ENCODE measurements around the gene NLRP3. TPM values are rescaled to one million over a fixed set of nuclear protein-coding genes. Genes with fewer than 3 reads are reported as not detected.
"Not testable (repeated sequence)": the region's sequence is repeated elsewhere in the genome, so short reads cannot be mapped to it uniquely, and the experiment has no call there.

The NLRP3 gene
- total and polyA plus RNA-seq, 9 of the 15 experiments (the other 6 are each of a cell fraction or from before 2014, with no cell fraction given), result not detected

DNA sequence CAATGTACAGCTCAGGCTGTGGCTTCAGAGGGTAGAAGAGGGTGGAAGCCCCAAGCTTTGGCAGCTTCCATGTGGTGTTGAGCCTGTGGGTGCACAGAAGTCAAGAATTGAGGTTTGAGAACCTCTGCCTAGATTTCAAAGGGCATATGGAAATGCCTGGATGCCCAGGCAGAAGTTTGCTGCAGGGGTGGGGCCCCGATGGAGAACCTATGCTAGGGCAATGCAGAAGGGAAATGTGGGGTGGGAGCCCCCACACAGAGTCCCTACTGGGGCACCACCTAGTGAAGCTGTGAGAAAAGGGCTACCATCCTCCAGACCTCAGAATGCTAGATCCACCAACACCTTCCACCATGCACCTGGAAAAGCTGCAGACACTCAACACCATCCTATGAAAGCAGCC lies 49.6 kb upstream of the NLRP3 start:
- CTCF ChIA-PET (ENCODE audit: low intra/inter-chr PET ratio); FAIRE-seq; H3K36me3 ChIP-seq (ENCODE audit: control insufficient read depth, insufficient read depth, low read length); H3K27ac ChIP-seq (ENCODE audit: extremely low read depth, low read depth, low read length); H3K79me2 ChIP-seq (ENCODE audit: control insufficient read depth, insufficient read depth, low read length); in situ Hi-C loops (cut with MboI); intact Hi-C loops (cut with micrococcal nuclease); ATAC-seq; POLR2A ChIA-PET; H4K20me1 ChIP-seq (replicated peaks; ENCODE audit: control insufficient read depth, insufficient read depth, low read length); H3K9me1 ChIP-seq (ENCODE audit: control insufficient read depth, insufficient read depth, low read length); H3K4me3 ChIP-seq; DNase-seq (ENCODE audit: extremely low read depth in 1 of 4, low spot score in 3 of 4); H3K27me3 ChIP-seq (ENCODE audit: control insufficient read depth in 2 of 2, insufficient read depth in 2 of 2, low read length in 2 of 2); H3K9me3 ChIP-seq (replicated peaks; ENCODE audit: control insufficient read depth, insufficient read depth, low read depth, low read length); H3K4me2 ChIP-seq (ENCODE audit: insufficient read depth, low read length); H3K9ac ChIP-seq (ENCODE audit: insufficient read depth in 1 of 2, low read depth in 2 of 2, low read length in 2 of 2); H2AFZ ChIP-seq (ENCODE audit: low read depth, low read length); BruUV-seq (replicated peaks): not testable (repeated sequence)
- peaks cover 0 to 25% of the 10 kb centered on the region in 2 experiments; a peak in 4 of 5 replicates for H3K4me1 ChIP-seq (replicated peaks in 1 of 2; ENCODE audit: control insufficient read depth in 2 of 2, insufficient read depth in 2 of 2, low read length in 2 of 2)
- WGBS (ENCODE audit: insufficient coverage, low coverage, missing lambda C conversion rate), result 20% methylated on average over 1 of the region's 1 CpG
- TF ChIP-seq CBX5 (IDR thresholded peaks at IDR 0.05; ENCODE audit: borderline replicate concordance, low read depth) (peak; percentile 68; the same call in 1 of the 2 replicates), CBX1 (IDR thresholded peaks at IDR 0.05; ENCODE audit: low read depth) (peak; percentile 77; the same call in 1 of the 2 replicates), TRIM28 (IDR thresholded peaks at IDR 0.05) (0 out of 2 replicates have a peak, but pooled peaks have one; percentile 32)

DNA sequence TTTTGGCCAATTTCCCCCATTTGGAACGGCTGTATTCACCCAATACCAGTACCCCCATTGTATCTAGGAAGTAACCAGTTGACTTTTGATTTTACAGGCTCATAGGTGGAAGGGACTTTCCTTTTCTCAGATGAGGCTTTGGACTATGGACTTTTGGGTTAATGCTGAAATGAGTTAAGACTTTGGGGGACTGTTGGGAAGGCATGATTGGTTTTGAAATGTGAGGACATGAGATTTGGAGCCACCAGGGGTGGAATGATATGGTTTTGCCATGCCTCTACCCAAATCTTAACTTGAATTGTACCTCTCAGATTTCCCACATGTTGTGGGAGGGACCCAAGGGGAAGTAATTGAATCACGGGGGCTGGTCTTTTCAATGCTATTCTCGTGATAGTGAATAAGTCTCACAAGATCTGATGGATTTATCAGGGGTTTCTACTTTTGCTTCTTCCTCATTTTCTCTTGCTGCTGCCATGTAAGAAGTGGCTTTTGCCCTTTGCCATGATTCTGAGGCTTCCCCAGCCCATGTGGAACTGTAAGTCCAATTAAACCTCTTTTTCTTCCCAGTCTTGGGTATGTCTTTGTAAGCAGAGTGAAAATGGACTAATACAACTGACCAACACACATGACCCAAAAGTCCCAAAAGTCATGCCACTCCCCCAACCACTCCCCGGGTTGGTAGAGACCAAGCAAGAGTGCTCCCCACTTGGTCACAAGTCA lies 48.9 kb upstream of the NLRP3 start:
- Histone ChIP-seq H3K9ac (ENCODE audit: insufficient read depth in 1 of 2, low read depth in 2 of 2, low read length in 2 of 2) (no peak overlapping the region), H3K9me1 (ENCODE audit: control insufficient read depth, insufficient read depth, low read length) (no peaks in the 10 kb centered on the region), H2AFZ (ENCODE audit: low read depth, low read length) (no peak overlapping the region), H3K36me3 (ENCODE audit: control insufficient read depth, insufficient read depth, low read length) (no peaks in the 10 kb centered on the region), H4K20me1 (replicated peaks; ENCODE audit: control insufficient read depth, insufficient read depth, low read length) (no peaks in the 10 kb centered on the region), H3K4me3 (no peak overlapping the region), H3K27me3 (ENCODE audit: control insufficient read depth in 2 of 2, insufficient read depth in 2 of 2, low read length in 2 of 2) (no peaks in the 10 kb centered on the region), H3K9me3 (replicated peaks; ENCODE audit: control insufficient read depth, insufficient read depth, low read depth, low read length) (peaks cover 7% of the 10 kb centered on the region), H3K27ac (ENCODE audit: extremely low read depth, low read depth, low read length) (peak overlapping the region; percentile 46; the same call in 1 of the 3 replicates), H3K4me2 (ENCODE audit: insufficient read depth, low read length) (no peak overlapping the region), H3K79me2 (ENCODE audit: control insufficient read depth, insufficient read depth, low read length) (no peaks in the 10 kb centered on the region), H3K4me1 (replicated peaks in 1 of 2; ENCODE audit: control insufficient read depth in 2 of 2, insufficient read depth in 2 of 2, low read length in 2 of 2) (peaks cover 0 to 28% of the 10 kb centered on the region in 2 experiments; a peak in 4 of 5 replicates)
- no peak for DNase-seq (ENCODE audit: extremely low read depth in 1 of 4, low spot score in 3 of 4)
- ChIA-PET CTCF (ENCODE audit: low intra/inter-chr PET ratio) (no interaction called here), POLR2A (no interaction called here)
- no peak for ATAC-seq
- no TSS peak for BruUV-seq (replicated peaks)
- intact Hi-C loops (cut with micrococcal nuclease) (no loop called here), in situ Hi-C loops (cut with MboI) (no loop called here)
- WGBS (ENCODE audit: insufficient coverage, low coverage, missing lambda C conversion rate), result 23% methylated on average over 4 of the region's 4 CpGs
- FAIRE-seq, result no peak
- TF ChIP-seq NR4A1 (CRISPR knock-in tag; IDR thresholded peaks at IDR 0.05), result no peak
- no peak for TF ChIP-seq NR4A1 (tag; IDR thresholded peaks at IDR 0.05)
- no peak for TF ChIP-seq NR3C1 (CRISPR knock-in tag; IDR thresholded peaks at IDR 0.05)
- TF ChIP-seq ZNF561 (CRISPR knock-in tag; conservative IDR thresholded peaks at IDR 0.05), result no peak
- TF ChIP-seq, protein P1, sequence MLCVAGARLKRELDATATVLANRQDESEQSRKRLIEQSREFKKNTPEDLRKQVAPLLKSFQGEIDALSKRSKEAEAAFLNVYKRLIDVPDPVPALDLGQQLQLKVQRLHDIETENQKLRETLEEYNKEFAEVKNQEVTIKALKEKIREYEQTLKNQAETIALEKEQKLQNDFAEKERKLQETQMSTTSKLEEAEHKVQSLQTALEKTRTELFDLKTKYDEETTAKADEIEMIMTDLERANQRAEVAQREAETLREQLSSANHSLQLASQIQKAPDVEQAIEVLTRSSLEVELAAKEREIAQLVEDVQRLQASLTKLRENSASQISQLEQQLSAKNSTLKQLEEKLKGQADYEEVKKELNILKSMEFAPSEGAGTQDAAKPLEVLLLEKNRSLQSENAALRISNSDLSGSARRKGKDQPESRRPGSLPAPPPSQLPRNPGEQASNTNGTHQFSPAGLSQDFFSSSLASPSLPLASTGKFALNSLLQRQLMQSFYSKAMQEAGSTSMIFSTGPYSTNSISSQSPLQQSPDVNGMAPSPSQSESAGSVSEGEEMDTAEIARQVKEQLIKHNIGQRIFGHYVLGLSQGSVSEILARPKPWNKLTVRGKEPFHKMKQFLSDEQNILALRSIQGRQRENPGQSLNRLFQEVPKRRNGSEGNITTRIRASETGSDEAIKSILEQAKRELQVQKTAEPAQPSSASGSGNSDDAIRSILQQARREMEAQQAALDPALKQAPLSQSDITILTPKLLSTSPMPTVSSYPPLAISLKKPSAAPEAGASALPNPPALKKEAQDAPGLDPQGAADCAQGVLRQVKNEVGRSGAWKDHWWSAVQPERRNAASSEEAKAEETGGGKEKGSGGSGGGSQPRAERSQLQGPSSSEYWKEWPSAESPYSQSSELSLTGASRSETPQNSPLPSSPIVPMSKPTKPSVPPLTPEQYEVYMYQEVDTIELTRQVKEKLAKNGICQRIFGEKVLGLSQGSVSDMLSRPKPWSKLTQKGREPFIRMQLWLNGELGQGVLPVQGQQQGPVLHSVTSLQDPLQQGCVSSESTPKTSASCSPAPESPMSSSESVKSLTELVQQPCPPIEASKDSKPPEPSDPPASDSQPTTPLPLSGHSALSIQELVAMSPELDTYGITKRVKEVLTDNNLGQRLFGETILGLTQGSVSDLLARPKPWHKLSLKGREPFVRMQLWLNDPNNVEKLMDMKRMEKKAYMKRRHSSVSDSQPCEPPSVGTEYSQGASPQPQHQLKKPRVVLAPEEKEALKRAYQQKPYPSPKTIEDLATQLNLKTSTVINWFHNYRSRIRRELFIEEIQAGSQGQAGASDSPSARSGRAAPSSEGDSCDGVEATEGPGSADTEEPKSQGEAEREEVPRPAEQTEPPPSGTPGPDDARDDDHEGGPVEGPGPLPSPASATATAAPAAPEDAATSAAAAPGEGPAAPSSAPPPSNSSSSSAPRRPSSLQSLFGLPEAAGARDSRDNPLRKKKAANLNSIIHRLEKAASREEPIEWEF (CRISPR knock-in tag; IDR thresholded peaks at IDR 0.05), result no peak
- TF ChIP-seq JUN (IDR thresholded peaks at IDR 0.05; ENCODE audit: borderline replicate concordance, low read depth, low read length), result no peak
- TF ChIP-seq JUN (CRISPR knock-in tag; IDR thresholded peaks at IDR 0.05; ENCODE audit: borderline replicate concordance), result no peak
- no peak for TF ChIP-seq MCM2 (IDR thresholded peaks at IDR 0.05; ENCODE audit: low read depth)

Data from K562 (cell line).